ENCODE measurements around the gene KCNQ1. TPM values are rescaled to one million over a fixed set of nuclear protein-coding genes. Genes with fewer than 3 reads are reported as not detected.

The KCNQ1 gene
- total RNA-seq, 1 experiment from 2014 or later = 10.7 TPM

- TF ChIP-seq ATF3 (IDR thresholded peaks at IDR 0.05) = no peak
- no peak for TF ChIP-seq TCF7L2 (IDR thresholded peaks at IDR 0.05; ENCODE audit: borderline replicate concordance, extremely low read depth, insufficient read depth, insufficient read length)
- no peak for TF ChIP-seq JUND (IDR thresholded peaks at IDR 0.05)
- TF ChIP-seq POLR2A (IDR thresholded peaks at IDR 0.05; ENCODE audit: borderline replicate concordance, extremely low read depth, insufficient read depth, insufficient read length) = no peak
- no peak for TF ChIP-seq CEBPB (IDR thresholded peaks at IDR 0.05; ENCODE audit: low read depth)
- no peak for TF ChIP-seq EGR1 (IDR thresholded peaks at IDR 0.05; ENCODE audit: low read depth)
- no peak for TF ChIP-seq POLR2AphosphoS5 (IDR thresholded peaks at IDR 0.05; ENCODE audit: low read depth, low read length)
Measured at GRCh38 chr11:2783536-2784082, 338.8 kb downstream of the KCNQ1 start (continued).

GRCh38 chr11:2787816-2788167 is 343.0 kb downstream of the KCNQ1 start:
- CTCF ChIA-PET = no interaction called here
- no peaks in the 10 kb centered on the region for H3K79me2 ChIP-seq (ENCODE audit: insufficient read depth, low read length)
- no peaks in the 10 kb centered on the region for H4K20me1 ChIP-seq (ENCODE audit: insufficient read depth)
- no peak overlapping the region for H3K4me3 ChIP-seq (replicated peaks in 1 of 2; ENCODE audit: low read depth in 1 of 2, low read length in 2 of 2)
- TF ChIP-seq JUND (IDR thresholded peaks at IDR 0.05) (no peak), MAX (IDR thresholded peaks at IDR 0.05) (no peak), TCF7L2 (IDR thresholded peaks at IDR 0.05; ENCODE audit: borderline replicate concordance, extremely low read depth, insufficient read depth, insufficient read length) (no peak), REST (IDR thresholded peaks at IDR 0.05; ENCODE audit: low read depth) (no peak)
- DNase-seq (ENCODE audit: low read depth, low spot score) = no peak
- POLR2A ChIA-PET = no interaction called here
- peaks cover 0 to 2% of the 10 kb centered on the region in 2 experiments; a peak in 1 of 4 replicates for H3K4me1 ChIP-seq (ENCODE audit: control insufficient read depth in 1 of 2, insufficient read depth in 2 of 2, low read length in 2 of 2)
- H3K9ac ChIP-seq (ENCODE audit: low read length) = no peak overlapping the region
- RAD21 ChIA-PET (ENCODE audit: low non-redundant PET in 1 of 2, low total read pairs in 2 of 2, uncharacterized antibody in 2 of 2, unreplicated experiment in 2 of 2) = no interaction called here
- H3K36me3 ChIP-seq (ENCODE audit: control insufficient read depth in 1 of 2, insufficient read depth in 2 of 2, low read length in 2 of 2) = no peaks in the 10 kb centered on the region
- no peaks in the 10 kb centered on the region; the same call in 1 of the 2 replicates for H3K9me2 ChIP-seq (ENCODE audit: insufficient read depth)
- no peaks in the 10 kb centered on the region for H3K9me3 ChIP-seq (ENCODE audit: control insufficient read depth in 1 of 2, insufficient read depth in 1 of 2, low read depth in 1 of 2, low read length in 2 of 2)
- intact Hi-C loops (cut with micrococcal nuclease) = no loop called here
- H3K4me2 ChIP-seq (ENCODE audit: low read length) = no peak overlapping the region
- no peaks in the 10 kb centered on the region; the same call in 1 of the 2 replicates for H3K27me3 ChIP-seq (ENCODE audit: insufficient read depth, low read length)
- H2AFZ ChIP-seq (ENCODE audit: low read depth, low read length, poor library complexity, severe bottlenecking) = no peak overlapping the region
- no peak for ATAC-seq
- no TSS peak for BruUV-seq (replicated peaks)
- no peak overlapping the region for H3K27ac ChIP-seq (ENCODE audit: low read depth, low read length)
